ENCODE results near the gene IGSF11.
"Not testable (repeated sequence)": the region's sequence is repeated elsewhere in the genome, so short reads cannot be mapped to it uniquely, and the experiment has no call there.

Gene IGSF11

DNA sequence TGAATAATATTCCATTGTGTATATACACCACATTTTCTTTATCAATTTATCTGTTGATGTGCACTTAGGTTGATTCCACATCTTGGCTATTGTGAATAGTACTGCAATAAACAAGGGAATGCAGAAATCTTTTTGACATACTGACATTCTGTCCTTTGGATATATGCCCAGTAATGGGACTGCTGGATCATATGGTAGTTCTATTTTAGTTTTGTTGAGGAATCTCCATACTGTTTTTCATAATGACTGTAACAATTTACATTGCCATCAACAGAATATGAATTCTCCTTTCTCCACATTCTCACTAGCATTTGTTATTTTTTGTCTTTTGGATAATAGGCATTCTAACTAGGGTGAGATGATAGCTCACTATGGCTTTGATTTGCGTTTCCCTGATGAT lies 174.7 kb downstream of the IGSF11 start:
- no peak overlapping the region for H3K4me3 ChIP-seq (replicated peaks; ENCODE audit: low read depth, low read length)
- no peak for TF ChIP-seq CTCF (IDR thresholded peaks at IDR 0.05; ENCODE audit: low read length, missing control alignments)
- DNase-seq (ENCODE audit: low read depth), result no peak

DNA sequence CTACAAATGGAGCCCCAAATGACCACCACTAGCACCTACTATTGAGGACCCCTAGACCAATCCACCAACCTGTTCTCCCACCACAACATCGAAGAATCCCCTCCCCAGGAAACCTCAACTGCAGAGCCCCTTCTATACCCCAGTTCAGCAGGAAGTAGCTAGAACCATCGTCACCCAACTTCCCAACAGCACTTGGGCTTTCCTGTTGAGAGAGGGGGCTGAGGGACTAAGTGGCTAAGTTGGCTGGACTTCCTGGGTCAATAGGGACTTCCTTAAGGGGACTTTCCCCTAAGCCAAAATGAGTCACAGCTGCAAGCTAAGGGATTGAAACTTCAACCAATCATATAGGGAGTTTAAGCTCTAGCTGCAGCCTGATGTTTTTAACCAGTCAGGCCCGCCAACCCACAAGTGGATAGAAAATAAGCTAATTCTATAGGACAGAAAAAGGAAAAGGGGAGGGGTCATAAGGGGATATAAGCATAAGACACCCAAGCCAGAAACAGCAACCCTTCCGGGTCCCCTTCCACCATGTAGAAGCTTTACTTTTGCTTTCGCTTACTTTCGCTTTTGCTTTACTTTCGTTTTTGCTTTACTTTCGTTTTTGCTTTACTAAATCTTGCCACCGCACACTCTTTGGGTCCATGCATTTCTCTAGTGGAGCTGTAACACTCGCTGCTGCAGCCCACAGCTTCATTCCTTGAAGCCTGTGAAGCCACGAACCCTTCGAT lies 183.0 kb downstream of the IGSF11 start:
- DNase-seq (ENCODE audit: low read depth); H3K4me3 ChIP-seq (replicated peaks; ENCODE audit: low read depth, low read length): not testable (repeated sequence)

DNA sequence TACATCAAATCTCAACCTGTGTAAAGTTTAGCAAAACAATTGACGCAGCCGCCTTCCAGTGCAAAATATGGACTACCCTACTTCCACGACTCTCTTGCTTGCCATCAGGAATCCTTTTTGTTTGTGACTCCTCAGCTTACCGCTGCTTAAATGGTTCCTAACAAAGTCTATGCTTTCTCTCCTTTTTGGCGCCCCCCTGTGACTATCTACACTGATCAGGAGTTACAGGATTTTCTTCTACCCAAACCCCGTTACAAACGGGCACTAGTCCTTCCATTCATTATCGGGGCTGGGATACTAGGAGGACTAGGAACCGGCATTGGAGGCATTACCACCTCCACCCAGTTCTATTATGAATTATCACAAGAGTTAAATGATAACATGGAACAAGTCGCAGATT lies 184.0 kb downstream of the IGSF11 start:
- no peak overlapping the region for H3K4me3 ChIP-seq (replicated peaks; ENCODE audit: low read depth, low read length)
- no peak for DNase-seq (ENCODE audit: low read depth)
- TF ChIP-seq CTCF (IDR thresholded peaks at IDR 0.05; ENCODE audit: low read length, missing control alignments), result no peak
